IPS DF 4.7 (cell line): Measurements from ENCODE around the gene SBNO1.
"Not testable (repeated sequence)": the region's sequence is repeated elsewhere in the genome, so short reads cannot be mapped to it uniquely, and the experiment has no call there.

ENCODE experiments used
- DNase-seq: peaks from one replicate; pipeline ENCODE4 v3.0.0-alpha.2; 2013; ENCODE audit warnings: low spot score; ENCODE audit errors: extremely low read depth

Gene SBNO1

GRCh38 chr12:123351349-123351748, 13.3 kb downstream of the SBNO1 start:
- no peak for DNase-seq

- no peak for DNase-seq
These were observed 17.7 kb downstream of the SBNO1 start for GRCh38 chr12:123346946-123347345.

- DNase-seq: no peak
These were observed 20.6 kb downstream of the SBNO1 start for GRCh38 chr12:123344086-123344485.

- no peak for DNase-seq
These were observed 27.6 kb downstream of the SBNO1 start for GRCh38 chr12:123337070-123337469.

- no peak for DNase-seq
These were observed 28.1 kb downstream of the SBNO1 start for GRCh38 chr12:123336530-123336929.

- no peak for DNase-seq
These were observed 29.2 kb downstream of the SBNO1 start for GRCh38 chr12:123335490-123335889.

GRCh38 chr12:123329799-123330198, 34.8 kb downstream of the SBNO1 start:
- no peak for DNase-seq

GRCh38 chr12:123319826-123320225, 44.8 kb downstream of the SBNO1 start:
- DNase-seq: no peak

GRCh38 chr12:123319273-123319672, 45.4 kb downstream of the SBNO1 start:
- DNase-seq: no peak

GRCh38 chr12:123313046-123313445, 51.6 kb downstream of the SBNO1 start:
- not testable (repeated sequence) for DNase-seq

- DNase-seq: no peak
These were observed 58.4 kb downstream of the SBNO1 start for GRCh38 chr12:123306200-123306599.

GRCh38 chr12:123305136-123305535, 59.5 kb downstream of the SBNO1 start:
- no peak for DNase-seq

GRCh38 chr12:123293178-123293760, 71.4 kb downstream of the SBNO1 start:
- no peak for DNase-seq

- DNase-seq: no peak
These were observed 74.7 kb downstream of the SBNO1 start for GRCh38 chr12:123289911-123290310.

GRCh38 chr12:123288751-123289346, 75.8 kb downstream of the SBNO1 start:
- no peak for DNase-seq

GRCh38 chr12:123286652-123287373, 77.8 kb downstream of the SBNO1 start:
- DNase-seq: no peak

GRCh38 chr12:123284669-123285068, 80.0 kb downstream of the SBNO1 start:
- DNase-seq: no peak

GRCh38 chr12:123283461-123283860, 81.2 kb downstream of the SBNO1 start:
- DNase-seq: no peak

- no peak for DNase-seq
These were observed 82.5 kb downstream of the SBNO1 start for GRCh38 chr12:123282111-123282510.

- no peak for DNase-seq
These were observed 83.7 kb downstream of the SBNO1 start for GRCh38 chr12:123280971-123281370.

GRCh38 chr12:123278101-123278627, 86.5 kb downstream of the SBNO1 start:
- no peak for DNase-seq

GRCh38 chr12:123273166-123273565, 91.5 kb downstream of the SBNO1 start:
- DNase-seq: no peak
